ENCODE measurements around the gene MYH6.
"Not testable (repeated sequence)": the region's sequence is repeated elsewhere in the genome, so short reads cannot be mapped to it uniquely, and the experiment has no call there.

MYH6 gene

GRCh38 chr14:23389396-23389795, 18.7 kb downstream of the MYH6 start:
- no peak for DNase-seq

DNA sequence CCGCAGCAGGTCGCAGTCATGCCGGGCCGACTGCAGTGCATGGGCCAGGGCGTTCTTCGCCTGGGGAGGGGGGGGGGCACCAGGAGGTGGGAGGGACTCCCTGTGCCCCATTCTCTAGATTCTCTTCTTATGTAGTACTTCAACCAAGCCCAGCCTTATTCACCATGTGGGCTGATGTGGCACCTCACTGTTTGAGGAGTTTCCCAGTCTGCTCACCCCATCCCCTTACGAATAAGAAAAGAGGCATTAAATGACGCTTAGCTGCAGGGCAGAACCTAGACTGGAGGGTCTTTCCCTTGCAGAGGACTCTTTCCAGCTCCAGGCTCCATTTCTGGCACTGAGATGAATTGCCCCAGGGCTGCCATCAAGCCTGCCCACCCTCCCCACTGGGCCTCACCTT, 19.1 kb downstream of the MYH6 start:
- DNase-seq: no peak

GRCh38 chr14:23387916-23388882, 19.9 kb downstream of the MYH6 start:
- DNase-seq: no peak

GRCh38 chr14:23386999-23387398, 21.1 kb downstream of the MYH6 start:
- DNase-seq: no peak

DNA sequence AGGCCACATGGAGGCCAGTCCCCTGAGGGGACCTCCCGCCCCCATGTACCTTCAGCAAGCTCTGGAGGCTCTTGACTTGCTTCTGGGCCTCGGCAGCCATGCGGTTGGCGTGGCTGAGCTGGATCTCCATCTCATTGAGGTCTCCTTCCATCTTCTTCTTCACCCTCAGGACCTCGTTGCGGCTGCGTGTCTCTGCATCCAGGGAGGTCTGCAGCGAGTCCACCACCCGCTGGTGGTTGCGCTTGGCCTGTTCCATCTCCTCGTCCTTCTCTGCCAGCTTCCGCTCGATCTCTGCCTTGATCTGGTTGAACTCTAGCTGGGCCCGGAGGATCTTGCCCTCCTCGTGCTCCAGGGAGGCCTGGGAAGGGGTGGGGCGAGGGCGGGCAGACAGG, 21.8 kb downstream of the MYH6 start:
- DNase-seq: not testable (repeated sequence)

DNA sequence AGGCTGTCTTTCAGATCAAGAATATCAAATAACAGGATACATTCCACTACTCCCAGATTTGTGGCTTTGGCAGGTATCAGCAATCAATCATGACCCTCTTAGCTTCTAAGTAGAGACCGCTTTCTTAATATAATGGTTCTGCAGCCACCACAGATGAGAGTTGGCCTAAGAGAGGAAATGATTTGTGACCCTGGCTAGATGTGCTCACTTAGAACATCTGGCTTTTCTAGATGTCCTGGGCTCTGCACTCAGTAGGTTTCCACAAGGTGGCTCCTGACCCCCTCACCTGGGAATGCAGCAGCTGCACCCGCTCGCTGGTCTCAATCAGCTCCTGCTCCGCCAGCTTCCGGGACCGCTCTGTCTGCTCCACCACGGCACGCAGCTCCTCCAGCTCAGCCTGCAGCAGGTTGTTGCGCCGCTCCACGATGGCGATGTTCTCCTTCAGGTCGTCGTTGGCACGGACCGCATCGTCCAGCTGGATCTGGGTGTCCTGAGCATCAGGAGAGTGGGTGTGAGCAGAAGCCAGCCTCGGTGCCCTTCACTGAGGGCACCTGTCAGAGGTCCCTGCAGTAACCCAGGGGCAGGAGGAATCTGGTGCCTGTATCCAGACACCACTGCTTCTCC, 22.3 kb downstream of the MYH6 start:
- no peak for DNase-seq

- no peak for DNase-seq
Measured at GRCh38 chr14:23385244-23385641, 22.8 kb downstream of the MYH6 start.

DNA sequence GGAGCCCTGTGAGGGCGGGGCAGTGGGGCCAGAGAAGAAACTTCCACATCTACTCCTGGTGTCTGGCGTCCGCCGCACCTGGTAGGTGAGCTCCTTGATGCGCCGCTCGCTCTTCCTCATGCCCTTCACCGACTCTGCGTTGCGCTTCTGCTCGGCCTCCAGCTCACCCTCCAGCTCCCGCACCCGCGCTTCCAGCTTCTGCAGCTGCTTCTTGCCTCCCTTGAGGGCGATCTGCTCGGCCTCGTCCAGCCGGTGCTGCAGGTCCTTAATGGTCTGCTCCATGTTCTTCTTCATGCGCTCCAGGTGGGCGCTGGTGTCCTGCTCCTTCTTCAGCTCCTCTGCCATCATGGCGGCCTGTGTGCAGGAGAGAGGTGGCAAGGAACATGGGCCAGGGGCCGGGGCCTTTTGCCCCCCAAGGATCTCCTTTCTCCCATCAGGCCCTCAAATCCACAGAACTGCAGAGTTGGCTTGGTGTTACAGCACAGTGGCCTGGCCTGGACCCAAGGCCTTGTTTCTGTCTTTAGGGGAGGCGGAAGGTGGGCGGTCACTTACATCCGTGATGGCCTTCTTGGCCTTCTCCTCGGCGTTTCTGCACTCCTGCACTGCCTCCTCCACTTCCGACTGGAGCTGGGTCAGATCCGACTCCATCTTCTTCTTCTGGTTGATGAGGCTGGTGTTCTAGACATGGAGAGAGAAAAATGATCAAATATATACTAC, 23.6 kb downstream of the MYH6 start:
- DNase-seq: no peak

DNA sequence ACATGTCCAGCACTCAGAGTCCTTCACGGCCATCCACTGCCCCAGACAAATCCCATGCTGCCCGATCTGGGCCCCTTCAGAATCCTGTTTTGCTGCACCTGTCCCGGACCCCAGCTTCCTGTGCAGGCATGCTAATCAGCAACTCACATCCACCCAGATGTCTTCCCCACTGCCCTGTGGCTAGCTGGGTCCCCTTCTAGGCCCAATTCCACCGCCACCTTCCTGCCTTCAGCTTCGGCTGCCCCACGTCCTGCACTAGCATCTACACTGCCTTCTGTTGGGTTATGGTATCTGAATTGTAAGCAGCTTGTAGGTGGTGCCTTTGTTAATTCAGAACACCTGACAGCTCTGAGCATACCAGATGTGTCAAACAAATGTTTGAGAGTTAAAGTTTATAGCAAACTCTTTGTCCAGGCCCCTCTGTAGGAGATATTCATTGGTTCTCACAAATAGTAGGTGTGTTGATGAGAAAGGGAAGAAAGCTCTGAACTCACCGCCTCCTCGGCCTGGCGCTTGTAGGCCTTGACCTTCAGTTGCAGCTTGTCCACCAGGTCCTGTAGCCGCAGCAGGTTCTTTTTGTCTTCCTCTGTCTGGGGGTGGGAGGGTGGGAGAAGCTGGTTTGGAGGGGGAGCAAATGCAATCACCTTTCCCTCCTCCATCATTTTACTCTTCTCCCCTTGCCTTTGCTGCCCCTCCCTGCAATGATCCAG, 25.2 kb downstream of the MYH6 start:
- no peak for DNase-seq

GRCh38 chr14:23382276-23382675, 25.8 kb downstream of the MYH6 start:
- no peak for DNase-seq

DNA sequence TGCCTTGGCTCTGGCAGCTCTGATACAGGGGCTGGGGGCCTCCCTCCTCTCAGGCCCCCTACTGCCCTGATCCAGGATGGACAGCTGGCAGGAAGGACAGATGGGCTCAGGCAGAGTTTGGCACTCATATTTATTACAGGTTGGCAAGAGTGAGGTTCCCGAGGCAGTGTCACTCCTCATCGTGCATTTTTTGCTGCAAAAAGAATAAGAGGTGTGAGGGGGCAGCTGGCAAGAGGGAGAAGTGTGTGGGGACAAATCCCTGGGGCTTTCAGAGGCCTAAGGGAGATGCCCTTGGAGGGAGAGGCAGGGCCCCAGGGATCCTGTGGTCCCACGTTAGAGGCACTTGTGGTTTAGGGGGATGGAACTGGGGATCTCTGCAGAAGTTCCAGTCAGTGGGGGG, 26.2 kb downstream of the MYH6 start:
- DNase-seq: no peak

GRCh38 chr14:23380976-23381375, 27.1 kb downstream of the MYH6 start:
- DNase-seq: no peak

- no peak for DNase-seq
Measured at GRCh38 chr14:23380197-23380914, 27.7 kb downstream of the MYH6 start.

DNA sequence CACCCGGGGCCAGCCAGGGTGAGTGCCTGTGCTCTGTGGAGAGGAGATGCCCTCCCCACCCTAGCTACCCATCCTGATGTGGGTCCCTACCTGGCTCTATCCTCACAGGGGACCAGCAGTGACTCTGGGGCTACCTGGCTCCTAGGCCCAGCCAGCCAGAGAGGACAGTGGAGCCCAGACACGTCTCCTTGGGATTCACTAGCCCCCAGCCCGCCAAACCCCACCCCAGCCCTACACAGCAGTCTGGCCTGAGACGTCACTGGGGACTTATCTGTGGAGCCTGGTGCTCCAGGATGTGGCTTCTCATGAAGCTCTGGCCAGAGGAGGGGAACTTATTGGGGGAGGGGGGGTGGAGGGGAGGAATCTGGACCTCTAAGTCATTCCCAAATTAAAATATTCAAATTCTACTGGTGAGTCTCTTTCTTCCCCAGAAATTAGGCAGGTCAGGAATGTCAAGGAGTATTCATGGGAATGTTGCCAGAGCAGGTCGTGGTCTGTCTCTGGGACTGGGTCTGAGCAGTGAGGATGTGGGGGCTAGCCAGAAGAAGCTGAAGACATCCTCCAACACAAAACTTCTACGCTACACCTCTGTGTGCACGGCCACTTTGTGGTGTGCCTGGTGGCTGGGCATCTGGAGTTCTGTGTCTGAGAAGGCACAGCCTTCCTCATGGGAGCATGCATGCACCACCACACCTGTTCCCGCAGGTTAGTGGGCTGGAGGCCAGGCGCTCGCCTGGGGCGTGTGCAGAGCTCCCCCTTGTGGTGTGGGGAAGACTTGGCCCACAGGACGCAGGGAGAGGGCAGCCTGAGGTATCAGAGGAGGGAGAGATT, 28.5 kb downstream of the MYH6 start:
- peak; percentile 65 for DNase-seq

DNA sequence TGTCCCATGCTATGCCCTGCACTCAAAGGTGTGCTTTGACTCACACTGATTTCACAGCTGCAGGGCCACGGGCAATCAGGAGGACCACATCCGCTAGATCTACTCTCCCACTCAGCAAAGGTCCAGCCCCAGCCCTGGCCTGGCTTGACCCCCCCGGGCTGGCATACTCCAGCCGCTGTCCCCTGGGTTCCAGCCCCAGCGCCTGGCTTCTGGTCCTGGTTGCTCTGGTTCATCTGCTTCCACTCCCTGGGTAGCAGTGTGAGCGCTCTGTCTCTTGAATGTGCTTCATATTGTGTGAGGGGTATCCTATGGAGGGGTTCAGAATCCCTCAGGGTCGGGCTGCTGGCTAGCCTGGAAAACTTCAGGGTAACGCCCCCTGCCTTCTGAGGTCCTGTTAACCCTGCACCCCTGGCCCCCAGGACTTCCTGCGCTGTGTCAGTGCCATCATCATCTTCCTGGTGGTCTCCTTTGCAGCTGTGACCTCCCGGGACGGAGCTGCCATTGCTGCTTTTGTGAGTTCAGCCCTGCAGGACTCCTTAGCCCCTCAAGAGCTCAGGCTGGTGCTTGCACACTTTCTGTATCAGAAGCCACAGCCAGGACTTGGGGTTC, 29.4 kb downstream of the MYH6 start:
- no peak for DNase-seq

GRCh38 chr14:23377573-23378563, 30.2 kb downstream of the MYH6 start:
- no peak for DNase-seq

DNA sequence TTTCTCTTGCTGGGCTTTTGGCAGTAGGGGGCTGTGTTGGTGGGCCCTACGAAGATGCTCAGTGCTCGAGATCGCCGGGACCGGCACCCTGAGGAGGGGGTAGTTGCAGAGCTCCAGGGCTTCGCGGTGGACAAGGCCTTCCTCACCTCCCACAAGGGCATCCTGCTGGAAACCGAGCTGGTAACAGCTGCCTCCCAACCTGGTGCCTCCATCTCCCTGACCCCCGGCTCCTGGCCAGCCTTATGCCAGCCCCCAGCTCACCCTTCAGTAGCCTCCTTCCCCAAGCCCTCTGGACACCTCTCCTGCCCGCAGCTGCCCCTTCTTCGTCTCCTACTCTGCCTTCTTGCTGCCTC, 30.9 kb downstream of the MYH6 start:
- no peak for DNase-seq

- no peak for DNase-seq
Measured at GRCh38 chr14:23376482-23377197, 31.4 kb downstream of the MYH6 start, which contains the start of gene CMTM5. Gene CMTM5 (plus strand): TSS chr14:23377046. CDS start chr14:23377252, 206 bp downstream.
